GM12878 (cell line): Measurements from ENCODE around the gene DTNBP1. TPM values are rescaled to one million over a fixed set of nuclear protein-coding genes. Genes with fewer than 3 reads are reported as not detected.

ENCODE experiments used
- ATAC-seq: fragments of 200-7000 bp; cut with Tn5 transposase; 3 replicates; pipeline ENCODE4 v1.9.1; 2020; ENCODE audit warnings: mild to moderate bottlenecking, moderate library complexity
- BruUV-seq: library from RNA; stranded (reverse); fragments of 400-500 nt; replicated peaks from 2 replicates; lab custom pipeline; 2021; lab: Mats Ljungman, UMichigan
- CTCF ChIA-PET: fragments of 300-600 bp; sonication (Branson Sonifier 250); formaldehyde crosslinking; extraction: SDS; loops from one replicate; lab custom pipeline; 2021; ENCODE audit warnings: inconsistent platforms; lab: Yijun Ruan, JAX
- POLR2A ChIA-PET: fragments of 350-600 bp; formaldehyde crosslinking; extraction: SDS; loops from one replicate; lab custom pipeline; 2021; ENCODE audit warnings: inconsistent platforms; lab: Charles Lee
- RAD21 ChIA-PET: fragments of 300-600 bp; sonication (Branson Sonifier 250); formaldehyde crosslinking; loops from one replicate; lab custom pipeline; 2023; ENCODE audit warnings: antibody characterized with exemption; ENCODE audit not compliant: unreplicated experiment; lab: Charles Lee
- SMC1A ChIA-PET: fragments of 300-600 bp; sonication (Branson Sonifier 250); formaldehyde crosslinking; loops from one replicate; lab custom pipeline; 2023; ENCODE audit not compliant: unreplicated experiment, uncharacterized antibody; lab: Charles Lee
- DNase-seq: peaks from one replicate; pipeline ENCODE4 v3.0.0-alpha.2; 2011; ENCODE audit warnings: low read depth, low spot score
- FAIRE-seq: peaks from 3 replicates; lab custom pipeline; 2011; peaks lifted over from hg19 to GRCh38; lab: Jason Lieb, UNC
- H2AFZ ChIP-seq: 2 replicates; pipeline ENCODE4 v1.6.0; 2011; ENCODE audit warnings: low read depth, low read length, control low read depth; ENCODE audit not compliant: control insufficient read depth
- H3K27ac ChIP-seq: 2 replicates; pipeline ENCODE4 v1.5.1; 2011; ENCODE audit warnings: control low read depth; ENCODE audit not compliant: control insufficient read depth, insufficient read depth
- H3K27me3 ChIP-seq, 2 experiments: replicated peaks in 1 of 2; 2 replicates each; pipeline versions ENCODE4 v1.6.0 to v1.6.1; 2011; ENCODE audit warnings: low read length in 1 of 2; ENCODE audit not compliant: control insufficient read depth in 2 of 2, insufficient read depth in 2 of 2
- H3K36me3 ChIP-seq, 2 experiments: 2 replicates each; pipeline ENCODE4 v1.5.1; 2011; ENCODE audit warnings: low read length in 1 of 2; ENCODE audit not compliant: control insufficient read depth in 2 of 2, insufficient read depth in 2 of 2
- H3K4me1 ChIP-seq: 2 replicates; pipeline ENCODE4 v1.6.1; 2011; ENCODE audit warnings: mild to moderate bottlenecking, low read length, moderate library complexity, mixed read lengths; ENCODE audit not compliant: control insufficient read depth, insufficient read depth
- H3K4me2 ChIP-seq: 2 replicates; pipeline ENCODE4 v1.6.0; 2011; ENCODE audit warnings: control low read depth; ENCODE audit not compliant: control insufficient read depth, insufficient read depth
- H3K4me3 ChIP-seq: fragments of 200-600 bp; sonication (generic); 2 replicates; pipeline ENCODE4 v1.5.1; 2016
- H3K79me2 ChIP-seq: 2 replicates; pipeline ENCODE4 v1.6.0; 2011; ENCODE audit warnings: low read length; ENCODE audit not compliant: control insufficient read depth, insufficient read depth
- H3K9ac ChIP-seq: 2 replicates; pipeline ENCODE4 v1.8.0; 2011; ENCODE audit warnings: low read length, control low read depth, mixed read lengths; ENCODE audit not compliant: control insufficient read depth, insufficient read depth
- H3K9me3 ChIP-seq: replicated peaks from 3 replicates; pipeline ENCODE4 v1.5.1; 2011; ENCODE audit warnings: mild to moderate bottlenecking, low read length; ENCODE audit not compliant: control insufficient read depth, insufficient read depth
- H4K20me1 ChIP-seq: 2 replicates; pipeline ENCODE4 v1.6.0; 2011; ENCODE audit not compliant: control insufficient read depth, insufficient read depth
- HSF1 ChIP-seq: fragments of 150-350 bp; IDR thresholded peaks from 2 replicates; pipeline ENCODE4 v1.6.1; 2014; ENCODE audit warnings: mild to moderate bottlenecking, low read depth, low read length
- NR2C1 ChIP-seq: fragments of 450-650 bp; IDR thresholded peaks from 2 replicates; pipeline ENCODE4 v1.6.1; 2017; ENCODE audit warnings: antibody characterized with exemption, mild to moderate bottlenecking, moderate library complexity
- RCOR1 ChIP-seq: conservative IDR thresholded peaks from 2 replicates; pipeline ENCODE4 v1.6.1; 2012; ENCODE audit warnings: low read depth, low read length, improper control_type of control experiment
- RFX5 ChIP-seq: IDR thresholded peaks from 2 replicates; pipeline ENCODE4 v1.6.1; 2011; ENCODE audit warnings: low read depth, low read length, improper control_type of control experiment
- SMARCA5 ChIP-seq: fragments of 450-650 bp; IDR thresholded peaks from 2 replicates; pipeline ENCODE4 v1.6.1; 2017; ENCODE audit warnings: mild to moderate bottlenecking
- SREBF1 ChIP-seq: IDR thresholded peaks from 2 replicates; pipeline ENCODE4 v1.6.1; 2012; ENCODE audit warnings: mild to moderate bottlenecking, low read length
- SREBF2 ChIP-seq: IDR thresholded peaks from 2 replicates; pipeline ENCODE4 v1.6.1; 2012; ENCODE audit warnings: mild to moderate bottlenecking, low read length
- TCF7 ChIP-seq: IDR thresholded peaks from 2 replicates; pipeline ENCODE4 v1.6.1; 2014; ENCODE audit warnings: antibody characterized with exemption, borderline replicate concordance
- ZNF622 ChIP-seq: fragments of 450-650 bp; IDR thresholded peaks from 2 replicates; pipeline ENCODE4 v1.6.1; 2017; ENCODE audit warnings: mild to moderate bottlenecking, inconsistent platforms
- WGBS: methylation state at CpG from one replicate; pipeline ENCODE4 v1.1.6; 2016; ENCODE audit warnings: low lambda C conversion rate; ENCODE audit not compliant: insufficient replicate concordance, insufficient coverage; ENCODE audit errors: missing lambda C conversion rate; 5-methylcytosine and 5-hydroxymethylcytosine counted together
- in situ Hi-C: fragments of 300-500 bp; cut with MboI; formaldehyde crosslinking; loops from 9 replicates; pipeline ENCODE4 v1.14.3; 2018; ENCODE audit warnings: mixed read lengths
- intact Hi-C: fragments of 100-400 bp; cut with micrococcal nuclease; formaldehyde crosslinking; loops from one replicate; pipeline ENCODE4 v1.14.2; 2022; ENCODE audit not compliant: unreplicated experiment
- polyA plus RNA-seq, 11 experiments: library from polyadenylated mRNA; depleted of rRNA in 4 of 11; unstranded in 6 of 11; stranded (reverse) in 5 of 11; fragments of >200 nt; fragmentation: Nextera tagmentation in 4 of 11; fragmentation: Illumina TruSeq in 1 of 11; extraction: Ambion mirVana in 4 of 11; extraction: Trizol in 1 of 11; gene quantifications; 1 replicate in 1 of 11; 2 replicates in 10 of 11; pipeline versions ENCODE4 v1.2.1 to v1.2.3, GENCODE V29; 2011 to 2016; ENCODE audit warnings: inconsistent platforms in 2 of 11, missing spikeins in 2 of 11, low read depth in 1 of 11
- total RNA-seq, 4 experiments: library from RNA; depleted of rRNA in 3 of 4; stranded (reverse); fragments of >200 nt in 3 of 4; fragmentation: Illumina TruSeq in 1 of 4; extraction: Trizol in 1 of 4; gene quantifications; 2 replicates each; pipeline versions ENCODE4 v1.2.1 to v1.2.3, GENCODE V29; 2013 to 2021
- TF ChIP-seq, protein P1 (sequence below): IDR thresholded peaks from 2 replicates; pipeline ENCODE4 v1.6.1; 2012; ENCODE audit warnings: mild to moderate bottlenecking, low read depth, low read length
- TF ChIP-seq, protein P2 (sequence below): fragments of 450-650 bp; formaldehyde crosslinking; IDR thresholded peaks from 2 replicates; pipeline ENCODE4 v1.4.0; 2022; ENCODE audit warnings: mild to moderate bottlenecking, moderate library complexity
- TF ChIP-seq, protein P3 (sequence below): IDR thresholded peaks from 2 replicates; pipeline ENCODE4 v1.6.1; 2012; ENCODE audit warnings: low read depth, low read length, improper control_type of control experiment

DTNBP1 gene
- total and polyA plus RNA-seq, 10 of the 15 experiments (the other 5 are each of a cell fraction or from before 2014, with no cell fraction given) = 7.1 to 40.3 (median 20.1) TPM

DNA sequence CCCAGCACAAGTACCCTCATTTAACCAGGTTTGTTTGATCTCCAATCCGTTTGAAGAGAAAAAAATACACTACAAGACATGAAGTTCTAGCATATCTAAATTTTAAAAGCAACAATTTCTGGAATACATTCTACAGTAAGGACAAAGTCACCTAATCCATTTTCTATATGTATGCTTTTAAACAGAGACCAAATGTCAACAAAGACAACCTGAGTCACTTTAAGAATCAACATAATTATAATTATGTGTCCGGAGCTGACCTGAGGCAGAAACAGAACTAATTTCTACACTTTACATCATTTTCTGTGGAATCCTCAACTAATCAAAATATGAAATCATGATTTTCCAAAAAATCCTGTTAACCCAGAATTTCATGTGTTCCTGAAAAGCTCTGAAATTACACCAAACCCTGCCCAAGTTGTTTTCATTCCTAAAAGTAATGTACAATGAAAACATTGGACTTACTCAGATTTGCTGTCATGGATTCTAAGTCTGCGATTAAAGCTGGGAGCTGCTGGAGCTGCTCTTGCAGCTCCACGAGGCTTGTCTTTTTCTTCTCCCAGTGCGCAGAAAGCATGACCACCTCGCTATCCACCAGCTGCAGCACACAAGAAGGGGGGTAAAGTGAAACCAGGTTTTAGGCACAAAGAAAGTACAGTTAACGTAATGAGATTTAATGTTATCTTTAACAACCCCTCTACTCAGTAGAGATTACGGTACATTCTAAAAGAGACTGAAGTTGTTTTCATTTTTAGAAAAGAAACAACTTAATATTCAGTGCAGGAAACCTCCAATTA is 35.8 kb downstream of the DTNBP1 start:
- FAIRE-seq (no peak), DNase-seq (no peak), ATAC-seq (no peak)
- intact Hi-C loops = loop anchor here (10.0 kb wide), 2 partner anchors 302 to 382 kb away; partner anchors contain the start of gene JARID2
- WGBS = 90% methylated on average over 8 of the region's 8 CpGs
- no peaks in the 10 kb centered on the region for H3K27me3 ChIP-seq
- SMC1A ChIA-PET = interaction anchor here (0.8 to 14.3 kb wide), 13 partner anchors 9 to 578 kb away, joined by 3 to 165 read pairs (median 5); no protein-coding TSS in a partner anchor
- no peak overlapping the region for H2AFZ ChIP-seq
- TF ChIP-seq TCF7 (no peak), RFX5 (no peak), ZNF622 (no peak), SREBF2 (no peak), NR2C1 (no peak), SREBF1 (no peak), RCOR1 (no peak), HSF1 (no peak), SMARCA5 (no peak)
- TF ChIP-seq, protein P1, sequence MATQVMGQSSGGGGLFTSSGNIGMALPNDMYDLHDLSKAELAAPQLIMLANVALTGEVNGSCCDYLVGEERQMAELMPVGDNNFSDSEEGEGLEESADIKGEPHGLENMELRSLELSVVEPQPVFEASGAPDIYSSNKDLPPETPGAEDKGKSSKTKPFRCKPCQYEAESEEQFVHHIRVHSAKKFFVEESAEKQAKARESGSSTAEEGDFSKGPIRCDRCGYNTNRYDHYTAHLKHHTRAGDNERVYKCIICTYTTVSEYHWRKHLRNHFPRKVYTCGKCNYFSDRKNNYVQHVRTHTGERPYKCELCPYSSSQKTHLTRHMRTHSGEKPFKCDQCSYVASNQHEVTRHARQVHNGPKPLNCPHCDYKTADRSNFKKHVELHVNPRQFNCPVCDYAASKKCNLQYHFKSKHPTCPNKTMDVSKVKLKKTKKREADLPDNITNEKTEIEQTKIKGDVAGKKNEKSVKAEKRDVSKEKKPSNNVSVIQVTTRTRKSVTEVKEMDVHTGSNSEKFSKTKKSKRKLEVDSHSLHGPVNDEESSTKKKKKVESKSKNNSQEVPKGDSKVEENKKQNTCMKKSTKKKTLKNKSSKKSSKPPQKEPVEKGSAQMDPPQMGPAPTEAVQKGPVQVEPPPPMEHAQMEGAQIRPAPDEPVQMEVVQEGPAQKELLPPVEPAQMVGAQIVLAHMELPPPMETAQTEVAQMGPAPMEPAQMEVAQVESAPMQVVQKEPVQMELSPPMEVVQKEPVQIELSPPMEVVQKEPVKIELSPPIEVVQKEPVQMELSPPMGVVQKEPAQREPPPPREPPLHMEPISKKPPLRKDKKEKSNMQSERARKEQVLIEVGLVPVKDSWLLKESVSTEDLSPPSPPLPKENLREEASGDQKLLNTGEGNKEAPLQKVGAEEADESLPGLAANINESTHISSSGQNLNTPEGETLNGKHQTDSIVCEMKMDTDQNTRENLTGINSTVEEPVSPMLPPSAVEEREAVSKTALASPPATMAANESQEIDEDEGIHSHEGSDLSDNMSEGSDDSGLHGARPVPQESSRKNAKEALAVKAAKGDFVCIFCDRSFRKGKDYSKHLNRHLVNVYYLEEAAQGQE = no peak
- TF ChIP-seq, protein P2, sequence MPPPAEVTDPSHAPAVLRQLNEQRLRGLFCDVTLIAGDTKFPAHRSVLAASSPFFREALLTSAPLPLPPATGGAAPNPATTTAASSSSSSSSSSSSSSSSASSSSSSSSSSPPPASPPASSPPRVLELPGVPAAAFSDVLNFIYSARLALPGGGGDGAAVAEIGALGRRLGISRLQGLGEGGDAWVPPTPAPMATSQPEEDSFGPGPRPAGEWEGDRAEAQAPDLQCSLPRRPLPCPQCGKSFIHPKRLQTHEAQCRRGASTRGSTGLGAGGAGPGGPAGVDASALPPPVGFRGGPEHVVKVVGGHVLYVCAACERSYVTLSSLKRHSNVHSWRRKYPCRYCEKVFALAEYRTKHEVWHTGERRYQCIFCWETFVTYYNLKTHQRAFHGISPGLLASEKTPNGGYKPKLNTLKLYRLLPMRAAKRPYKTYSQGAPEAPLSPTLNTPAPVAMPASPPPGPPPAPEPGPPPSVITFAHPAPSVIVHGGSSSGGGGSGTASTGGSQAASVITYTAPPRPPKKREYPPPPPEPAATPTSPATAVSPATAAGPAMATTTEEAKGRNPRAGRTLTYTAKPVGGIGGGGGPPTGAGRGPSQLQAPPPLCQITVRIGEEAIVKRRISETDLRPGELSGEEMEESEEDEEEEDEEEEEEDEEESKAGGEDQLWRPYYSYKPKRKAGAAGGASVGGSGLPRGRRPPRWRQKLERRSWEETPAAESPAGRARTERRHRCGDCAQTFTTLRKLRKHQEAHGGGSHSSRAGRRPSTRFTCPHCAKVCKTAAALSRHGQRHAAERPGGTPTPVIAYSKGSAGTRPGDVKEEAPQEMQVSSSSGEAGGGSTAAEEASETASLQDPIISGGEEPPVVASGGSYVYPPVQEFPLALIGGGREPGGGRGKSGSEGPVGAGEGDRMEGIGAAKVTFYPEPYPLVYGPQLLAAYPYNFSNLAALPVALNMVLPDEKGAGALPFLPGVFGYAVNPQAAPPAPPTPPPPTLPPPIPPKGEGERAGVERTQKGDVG (CRISPR knock-in tag) = no peak
- TF ChIP-seq, protein P3, sequence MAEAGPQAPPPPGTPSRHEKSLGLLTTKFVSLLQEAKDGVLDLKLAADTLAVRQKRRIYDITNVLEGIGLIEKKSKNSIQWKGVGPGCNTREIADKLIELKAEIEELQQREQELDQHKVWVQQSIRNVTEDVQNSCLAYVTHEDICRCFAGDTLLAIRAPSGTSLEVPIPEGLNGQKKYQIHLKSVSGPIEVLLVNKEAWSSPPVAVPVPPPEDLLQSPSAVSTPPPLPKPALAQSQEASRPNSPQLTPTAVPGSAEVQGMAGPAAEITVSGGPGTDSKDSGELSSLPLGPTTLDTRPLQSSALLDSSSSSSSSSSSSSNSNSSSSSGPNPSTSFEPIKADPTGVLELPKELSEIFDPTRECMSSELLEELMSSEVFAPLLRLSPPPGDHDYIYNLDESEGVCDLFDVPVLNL = no peak
- H3K36me3 ChIP-seq = peaks cover 0 to 3% of the 10 kb centered on the region in 2 experiments; a peak in 2 of 4 replicates
- no peak overlapping the region for H3K9ac ChIP-seq
- no peak overlapping the region for H3K27ac ChIP-seq
- H3K4me2 ChIP-seq = no peak overlapping the region
- in situ Hi-C loops = no loop called here
- no peak overlapping the region for H3K4me3 ChIP-seq
- H4K20me1 ChIP-seq = no peaks in the 10 kb centered on the region
- POLR2A ChIA-PET = interaction anchor here (0.6 to 1.3 kb wide), 2 partner anchors 178 to 220 kb away, joined by 3 read pairs; no protein-coding TSS in a partner anchor
- RAD21 ChIA-PET = interaction anchor here (1.1 to 8.2 kb wide), 5 partner anchors 13 to 1718 kb away, joined by 3 to 34 read pairs (median 4); no protein-coding TSS in a partner anchor
- no peaks in the 10 kb centered on the region for H3K9me3 ChIP-seq
- H3K4me1 ChIP-seq = peaks cover 1% of the 10 kb centered on the region; the same call in 1 of the 2 replicates
- CTCF ChIA-PET = interaction anchor here (0.8 to 8.5 kb wide), 9 partner anchors 9 to 578 kb away, joined by 3 to 50 read pairs (median 4); no protein-coding TSS in a partner anchor
- no TSS peak for BruUV-seq
- no peaks in the 10 kb centered on the region; the same call in 1 of the 2 replicates for H3K79me2 ChIP-seq
